ENCODE data around the gene GIPC3.

DNA sequence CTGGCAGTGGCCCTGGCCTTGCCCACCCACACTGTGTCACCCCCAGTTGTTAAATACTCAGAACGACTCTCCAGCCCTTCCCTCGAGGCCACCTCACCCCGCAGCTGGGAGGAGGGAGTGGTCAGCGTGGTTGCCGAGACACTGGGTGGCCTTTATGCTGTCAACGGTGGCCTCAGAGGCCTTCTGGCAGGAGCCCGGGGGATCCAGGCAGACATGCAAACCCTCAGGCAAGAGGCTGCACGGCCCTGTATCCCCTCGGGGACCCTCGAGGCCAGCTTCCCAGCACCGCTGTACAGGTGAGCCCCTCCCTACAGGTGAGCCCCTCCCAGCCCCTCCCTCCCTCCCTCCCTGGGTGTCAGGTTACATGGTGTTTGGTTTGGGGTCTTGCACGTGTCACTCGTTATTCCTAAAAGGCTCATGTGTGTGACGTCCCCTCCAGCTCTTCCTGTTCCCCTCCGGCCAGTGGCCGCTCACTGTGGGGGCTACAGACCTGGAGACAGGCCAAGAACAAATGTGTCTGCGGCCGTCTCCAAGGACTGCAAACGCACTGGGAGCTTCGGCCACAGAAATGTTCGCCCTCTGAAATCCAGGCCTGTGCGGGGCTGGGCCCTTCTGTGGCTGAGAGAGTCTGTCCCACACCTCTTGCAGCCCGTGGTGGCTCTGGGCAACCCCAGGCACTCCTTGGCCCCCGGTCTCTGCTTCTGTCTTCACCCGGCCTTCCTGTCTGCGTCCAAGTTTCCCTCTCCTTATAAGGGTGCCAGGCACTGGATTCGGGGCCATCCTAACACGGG, 46.1 kb upstream of the GIPC3 start, which contains the start of gene TEKTIP1:
- TF ChIP-seq, protein P1, sequence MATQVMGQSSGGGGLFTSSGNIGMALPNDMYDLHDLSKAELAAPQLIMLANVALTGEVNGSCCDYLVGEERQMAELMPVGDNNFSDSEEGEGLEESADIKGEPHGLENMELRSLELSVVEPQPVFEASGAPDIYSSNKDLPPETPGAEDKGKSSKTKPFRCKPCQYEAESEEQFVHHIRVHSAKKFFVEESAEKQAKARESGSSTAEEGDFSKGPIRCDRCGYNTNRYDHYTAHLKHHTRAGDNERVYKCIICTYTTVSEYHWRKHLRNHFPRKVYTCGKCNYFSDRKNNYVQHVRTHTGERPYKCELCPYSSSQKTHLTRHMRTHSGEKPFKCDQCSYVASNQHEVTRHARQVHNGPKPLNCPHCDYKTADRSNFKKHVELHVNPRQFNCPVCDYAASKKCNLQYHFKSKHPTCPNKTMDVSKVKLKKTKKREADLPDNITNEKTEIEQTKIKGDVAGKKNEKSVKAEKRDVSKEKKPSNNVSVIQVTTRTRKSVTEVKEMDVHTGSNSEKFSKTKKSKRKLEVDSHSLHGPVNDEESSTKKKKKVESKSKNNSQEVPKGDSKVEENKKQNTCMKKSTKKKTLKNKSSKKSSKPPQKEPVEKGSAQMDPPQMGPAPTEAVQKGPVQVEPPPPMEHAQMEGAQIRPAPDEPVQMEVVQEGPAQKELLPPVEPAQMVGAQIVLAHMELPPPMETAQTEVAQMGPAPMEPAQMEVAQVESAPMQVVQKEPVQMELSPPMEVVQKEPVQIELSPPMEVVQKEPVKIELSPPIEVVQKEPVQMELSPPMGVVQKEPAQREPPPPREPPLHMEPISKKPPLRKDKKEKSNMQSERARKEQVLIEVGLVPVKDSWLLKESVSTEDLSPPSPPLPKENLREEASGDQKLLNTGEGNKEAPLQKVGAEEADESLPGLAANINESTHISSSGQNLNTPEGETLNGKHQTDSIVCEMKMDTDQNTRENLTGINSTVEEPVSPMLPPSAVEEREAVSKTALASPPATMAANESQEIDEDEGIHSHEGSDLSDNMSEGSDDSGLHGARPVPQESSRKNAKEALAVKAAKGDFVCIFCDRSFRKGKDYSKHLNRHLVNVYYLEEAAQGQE (tag by site-specific recombination; IDR thresholded peaks at IDR 0.05), result no peak
- TF ChIP-seq ZNF423 (tag by site-specific recombination; IDR thresholded peaks at IDR 0.05) (no peak), ZNF16 (tag by site-specific recombination; IDR thresholded peaks at IDR 0.05; ENCODE audit: low read depth) (no peak), ZNF311 (tag by site-specific recombination; IDR thresholded peaks at IDR 0.05; ENCODE audit: borderline replicate concordance) (no peak)
- TF ChIP-seq, protein P2, sequence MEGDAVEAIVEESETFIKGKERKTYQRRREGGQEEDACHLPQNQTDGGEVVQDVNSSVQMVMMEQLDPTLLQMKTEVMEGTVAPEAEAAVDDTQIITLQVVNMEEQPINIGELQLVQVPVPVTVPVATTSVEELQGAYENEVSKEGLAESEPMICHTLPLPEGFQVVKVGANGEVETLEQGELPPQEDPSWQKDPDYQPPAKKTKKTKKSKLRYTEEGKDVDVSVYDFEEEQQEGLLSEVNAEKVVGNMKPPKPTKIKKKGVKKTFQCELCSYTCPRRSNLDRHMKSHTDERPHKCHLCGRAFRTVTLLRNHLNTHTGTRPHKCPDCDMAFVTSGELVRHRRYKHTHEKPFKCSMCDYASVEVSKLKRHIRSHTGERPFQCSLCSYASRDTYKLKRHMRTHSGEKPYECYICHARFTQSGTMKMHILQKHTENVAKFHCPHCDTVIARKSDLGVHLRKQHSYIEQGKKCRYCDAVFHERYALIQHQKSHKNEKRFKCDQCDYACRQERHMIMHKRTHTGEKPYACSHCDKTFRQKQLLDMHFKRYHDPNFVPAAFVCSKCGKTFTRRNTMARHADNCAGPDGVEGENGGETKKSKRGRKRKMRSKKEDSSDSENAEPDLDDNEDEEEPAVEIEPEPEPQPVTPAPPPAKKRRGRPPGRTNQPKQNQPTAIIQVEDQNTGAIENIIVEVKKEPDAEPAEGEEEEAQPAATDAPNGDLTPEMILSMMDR (tag by site-specific recombination; IDR thresholded peaks at IDR 0.05), result no peak
- TF ChIP-seq, protein P3, sequence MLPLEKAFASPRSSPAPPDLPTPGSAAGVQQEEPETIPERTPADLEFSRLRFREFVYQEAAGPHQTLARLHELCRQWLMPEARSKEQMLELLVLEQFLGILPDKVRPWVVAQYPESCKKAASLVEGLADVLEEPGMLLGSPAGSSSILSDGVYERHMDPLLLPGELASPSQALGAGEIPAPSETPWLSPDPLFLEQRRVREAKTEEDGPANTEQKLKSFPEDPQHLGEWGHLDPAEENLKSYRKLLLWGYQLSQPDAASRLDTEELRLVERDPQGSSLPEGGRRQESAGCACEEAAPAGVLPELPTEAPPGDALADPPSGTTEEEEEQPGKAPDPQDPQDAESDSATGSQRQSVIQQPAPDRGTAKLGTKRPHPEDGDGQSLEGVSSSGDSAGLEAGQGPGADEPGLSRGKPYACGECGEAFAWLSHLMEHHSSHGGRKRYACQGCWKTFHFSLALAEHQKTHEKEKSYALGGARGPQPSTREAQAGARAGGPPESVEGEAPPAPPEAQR (tag by site-specific recombination; IDR thresholded peaks at IDR 0.05), result no peak
